Adipocyte (in vitro differentiated cells): ENCODE data around the gene ZNF492.
"Not testable (repeated sequence)": the region's sequence is repeated elsewhere in the genome, so short reads cannot be mapped to it uniquely, and the experiment has no call there.

Experiments
- DNase-seq: peaks from one replicate; pipeline ENCODE4 v3.0.0-alpha.2; 2015; ENCODE audit warnings: low read depth
- H3K27me3 ChIP-seq: replicated peaks from 2 replicates; pipeline ENCODE4 v1.7.0; 2013; ENCODE audit warnings: mild to moderate bottlenecking, low read length, moderate library complexity; ENCODE audit not compliant: control insufficient read depth, insufficient read depth
- H3K36me3 ChIP-seq: 2 replicates; pipeline ENCODE4 v1.7.0; 2013; ENCODE audit warnings: low read length, mild to moderate bottlenecking, moderate library complexity; ENCODE audit not compliant: control insufficient read depth, insufficient read depth, severe bottlenecking
- H3K4me1 ChIP-seq: 2 replicates; pipeline ENCODE4 v1.7.0; 2013; ENCODE audit warnings: mild to moderate bottlenecking, low read length, moderate library complexity; ENCODE audit not compliant: control insufficient read depth, insufficient read depth
- H3K4me3 ChIP-seq: 2 replicates; pipeline ENCODE4 v1.7.0; 2013; ENCODE audit warnings: mild to moderate bottlenecking, low read length, moderate library complexity
- H3K9ac ChIP-seq: 2 replicates; pipeline ENCODE4 v1.7.0; 2013; ENCODE audit warnings: mild to moderate bottlenecking, low read length, moderate library complexity
- H3K9me3 ChIP-seq: 2 replicates; pipeline ENCODE4 v1.7.0; 2013; ENCODE audit warnings: mild to moderate bottlenecking, low read length, moderate library complexity; ENCODE audit not compliant: control insufficient read depth

ZNF492 gene

GRCh38 chr19:22702661-22703060, 68.5 kb downstream of the ZNF492 start:
- not testable (repeated sequence) for H3K27me3 ChIP-seq, H3K9ac ChIP-seq, H3K4me1 ChIP-seq, H3K4me3 ChIP-seq, H3K36me3 ChIP-seq, DNase-seq
- peaks cover 36% of the 10 kb centered on the region for H3K9me3 ChIP-seq

GRCh38 chr19:22703096-22703495, 69.0 kb downstream of the ZNF492 start:
- not testable (repeated sequence) for H3K4me1 ChIP-seq, H3K4me3 ChIP-seq, H3K9ac ChIP-seq, H3K36me3 ChIP-seq, DNase-seq, H3K27me3 ChIP-seq
- H3K9me3 ChIP-seq: peaks cover 37% of the 10 kb centered on the region

GRCh38 chr19:22708983-22709382, 74.9 kb downstream of the ZNF492 start:
- Histone ChIP-seq H3K9me3 (peaks cover 21% of the 10 kb centered on the region), H3K4me3 (no peak overlapping the region), H3K27me3 (no peaks in the 10 kb centered on the region), H3K4me1 (no peaks in the 10 kb centered on the region), H3K9ac (no peak overlapping the region), H3K36me3 (no peaks in the 10 kb centered on the region)
- no peak for DNase-seq
